Right atrium auricular region (tissue), 2 donors: ENCODE measurements around the gene AFDN. TPM values are rescaled to one million over a fixed set of nuclear protein-coding genes. Genes with fewer than 3 reads are reported as not detected.

Experiments
- DNase-seq: peaks from one replicate; pipeline ENCODE4 v3.0.0-alpha.2; 2019; ENCODE audit warnings: low spot score
- H3K27ac ChIP-seq, 2 donors: fragments of 200-600 bp; sonication (generic); 1 replicate in 1 of 2; 2 replicates in 1 of 2; pipeline ENCODE4 v1.5.1; 2016 to 2019
- H3K27me3 ChIP-seq, 2 donors: fragments of 200-600 bp; sonication (generic); one replicate each; pipeline versions ENCODE4 v1.5.1 to v1.6.0; 2017 to 2019
- H3K36me3 ChIP-seq: fragments of 200-600 bp; sonication (generic); one replicate; pipeline ENCODE4 v1.5.1; 2016
- H3K4me1 ChIP-seq, 2 donors: fragments of 200-600 bp; sonication (generic); one replicate each; pipeline versions ENCODE4 v1.5.1 to v1.6.0; 2017 to 2019
- H3K4me3 ChIP-seq, 2 donors: fragments of 200-600 bp; sonication (generic); 1 replicate in 1 of 2; 2 replicates in 1 of 2; pipeline ENCODE4 v1.5.1; 2017 to 2019; ENCODE audit warnings: mild to moderate bottlenecking in 1 of 2, moderate library complexity in 1 of 2
- H3K9me3 ChIP-seq, 2 donors: fragments of 200-600 bp; sonication (generic); one replicate each; pipeline ENCODE4 v1.5.1; 2019
- CTCF ChIP-seq, 2 donors: fragments of 200-600 bp; sonication (generic); IDR thresholded peaks; one replicate each; pipeline ENCODE4 v1.5.1; 2019; ENCODE audit warnings: antibody characterized with exemption in 2 of 2
- total RNA-seq, 2 donors: library from RNA; depleted of rRNA; stranded (reverse); fragments of >200 nt; gene quantifications; one replicate each; pipeline ENCODE4 v1.1.0, GENCODE V29; 2016

AFDN gene
- total RNA-seq, 2 donors from 2014 or later: 51.6 to 51.8 TPM

- TF ChIP-seq CTCF (IDR thresholded peaks at IDR 0.05): no peak
- no peaks in the 10 kb centered on the region for H3K27me3 ChIP-seq
- no peak overlapping the region for H3K4me3 ChIP-seq
- no peaks in the 10 kb centered on the region for H3K4me1 ChIP-seq
- H3K27ac ChIP-seq: no peak overlapping the region
- peak; percentile 44 for DNase-seq
- peaks cover 0 to 34% of the 10 kb centered on the region in 2 donors for H3K9me3 ChIP-seq
- H3K36me3 ChIP-seq: no peaks in the 10 kb centered on the region
These were observed 185.9 kb downstream of the AFDN start for GRCh38 chr6:168012431-168013249.

GRCh38 chr6:168013250-168013915 lies 186.7 kb downstream of the AFDN start:
- Histone ChIP-seq H3K4me3 (no peak overlapping the region), H3K9me3 (peaks cover 0 to 27% of the 10 kb centered on the region in 2 donors), H3K36me3 (no peaks in the 10 kb centered on the region), H3K27ac (no peak overlapping the region), H3K27me3 (no peaks in the 10 kb centered on the region), H3K4me1 (no peaks in the 10 kb centered on the region)
- no peak for TF ChIP-seq CTCF (IDR thresholded peaks at IDR 0.05)
- DNase-seq: peak; percentile 13

- Histone ChIP-seq H3K27me3 (no peaks in the 10 kb centered on the region), H3K4me1 (no peaks in the 10 kb centered on the region), H3K36me3 (no peaks in the 10 kb centered on the region), H3K27ac (no peak overlapping the region), H3K4me3 (no peak overlapping the region), H3K9me3 (peaks cover 0 to 26% of the 10 kb centered on the region in 2 donors)
- TF ChIP-seq CTCF (IDR thresholded peaks at IDR 0.05): no peak
- no peak for DNase-seq
These were observed 187.7 kb downstream of the AFDN start for GRCh38 chr6:168014428-168014827.

- H3K36me3 ChIP-seq: no peaks in the 10 kb centered on the region
- no peaks in the 10 kb centered on the region for H3K27me3 ChIP-seq
- H3K9me3 ChIP-seq: peaks cover 0 to 26% of the 10 kb centered on the region in 2 donors
- H3K27ac ChIP-seq: no peak overlapping the region
- no peak for DNase-seq
- H3K4me1 ChIP-seq: no peaks in the 10 kb centered on the region
- no peak overlapping the region for H3K4me3 ChIP-seq
- no peak for TF ChIP-seq CTCF (IDR thresholded peaks at IDR 0.05)
These were observed 188.3 kb downstream of the AFDN start for GRCh38 chr6:168015009-168015408.

- Histone ChIP-seq H3K4me1 (no peaks in the 10 kb centered on the region), H3K27ac (no peak overlapping the region), H3K36me3 (no peaks in the 10 kb centered on the region), H3K27me3 (no peaks in the 10 kb centered on the region), H3K9me3 (peaks cover 0 to 20% of the 10 kb centered on the region in 2 donors), H3K4me3 (no peak overlapping the region)
- DNase-seq: no peak
- TF ChIP-seq CTCF (IDR thresholded peaks at IDR 0.05): no peak
These were observed 188.9 kb downstream of the AFDN start for GRCh38 chr6:168015482-168016175.
